ENCODE results near the gene ATG13.
"Not testable (repeated sequence)": the region's sequence is repeated elsewhere in the genome, so short reads cannot be mapped to it uniquely, and the experiment has no call there.

The ATG13 gene

DNA sequence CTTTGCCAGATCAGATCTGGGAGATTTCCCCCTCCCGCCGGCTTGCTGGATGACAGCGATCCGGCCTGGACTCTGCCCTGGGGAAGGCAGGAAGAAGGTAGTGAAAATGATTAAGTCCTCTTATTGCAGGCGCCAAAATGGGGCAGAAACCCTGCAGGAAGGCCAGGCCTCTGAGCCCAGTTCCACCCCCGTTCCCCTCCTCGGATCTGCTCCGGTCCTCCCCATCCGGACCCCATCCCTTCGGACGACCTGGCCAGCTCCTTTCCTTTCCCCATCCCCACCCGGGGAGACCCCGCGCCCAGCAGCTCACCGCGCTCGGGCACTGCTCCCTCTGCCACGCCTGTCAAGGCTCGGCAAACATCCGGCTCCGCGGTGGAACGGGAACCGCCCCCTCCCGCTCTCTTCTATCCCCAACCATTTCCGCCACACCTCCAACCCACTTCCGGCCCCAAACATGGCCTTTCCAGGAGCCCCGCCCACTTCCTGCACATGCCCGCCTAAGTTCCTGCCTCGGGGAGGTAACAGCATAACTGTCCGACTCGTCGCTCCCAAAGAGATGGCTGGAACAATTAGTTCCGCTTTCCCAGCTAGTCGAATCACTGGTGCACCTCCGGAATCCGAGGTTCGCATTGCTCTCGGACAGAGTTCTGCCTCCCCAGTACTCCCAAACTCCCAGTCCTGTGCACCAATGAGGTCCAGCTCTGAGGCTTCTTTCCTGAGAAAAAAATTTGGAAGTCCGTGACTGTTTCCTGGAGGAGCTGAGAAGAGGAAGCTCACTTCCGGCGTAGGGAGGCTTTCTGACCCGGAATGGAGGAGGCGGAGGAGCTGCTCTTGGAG lies 83.1 kb downstream of the ATG13 start, which contains the start of the genes ARHGAP1 and ZNF408:
Gene ARHGAP1, minus strand, starts transcription at position 379 of the 837 bp plus-strand sequence. CDS start 4,512 bp downstream, outside the sequence.
Gene ZNF408, plus strand, starts transcription at position 791 of the 837 bp plus-strand sequence. Its CDS starts 17 bp downstream, at position 808.
- peak; percentile 96 to 99 (median 98) for DNase-seq

GRCh38 chr11:46701078-46701654 lies 83.8 kb downstream of the ATG13 start:
- no peak for DNase-seq

GRCh38 chr11:46705070-46705688 lies 87.8 kb downstream of the ATG13 start:
- no peak for DNase-seq

DNA sequence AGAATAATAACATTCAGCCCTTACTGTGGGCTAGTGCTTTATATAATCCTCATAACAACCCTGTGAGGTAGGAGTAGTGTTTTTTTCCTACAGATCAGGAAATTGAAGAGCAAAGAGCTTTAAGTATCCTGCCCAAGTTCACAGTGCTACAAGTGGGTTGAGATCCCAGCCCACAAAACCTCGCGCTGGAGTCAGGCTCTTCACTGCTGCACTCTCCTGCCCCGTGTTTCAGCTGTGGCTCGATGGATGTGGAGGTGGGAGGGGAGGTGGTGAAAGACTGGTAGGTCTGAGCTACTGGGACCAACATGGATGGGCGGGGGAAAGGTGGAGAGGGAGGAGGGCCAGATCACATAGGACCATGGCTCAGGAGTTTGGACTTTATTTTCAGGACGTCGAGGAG lies 89.5 kb downstream of the ATG13 start:
- DNase-seq, result no peak

DNA sequence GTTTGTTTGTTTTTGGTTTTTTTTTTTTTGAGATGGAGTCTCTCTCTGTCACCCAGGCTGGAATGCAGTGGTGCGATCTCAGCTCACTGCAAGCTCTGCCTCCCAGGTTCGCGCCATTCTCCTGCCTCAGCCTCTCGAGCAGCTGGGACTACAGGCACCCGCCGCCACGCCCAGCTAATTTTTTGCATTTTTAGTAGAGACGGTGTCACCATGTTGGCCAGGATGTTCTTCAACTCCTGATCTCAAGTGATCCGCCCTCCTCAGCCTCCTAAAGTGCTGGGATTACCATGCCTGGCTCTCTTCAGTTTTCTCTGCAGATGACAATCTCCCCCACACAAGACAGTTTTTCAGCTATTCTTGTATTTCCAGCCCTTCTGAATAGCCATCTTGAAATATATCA lies 92.0 kb downstream of the ATG13 start:
- DNase-seq, result not testable (repeated sequence)

DNA sequence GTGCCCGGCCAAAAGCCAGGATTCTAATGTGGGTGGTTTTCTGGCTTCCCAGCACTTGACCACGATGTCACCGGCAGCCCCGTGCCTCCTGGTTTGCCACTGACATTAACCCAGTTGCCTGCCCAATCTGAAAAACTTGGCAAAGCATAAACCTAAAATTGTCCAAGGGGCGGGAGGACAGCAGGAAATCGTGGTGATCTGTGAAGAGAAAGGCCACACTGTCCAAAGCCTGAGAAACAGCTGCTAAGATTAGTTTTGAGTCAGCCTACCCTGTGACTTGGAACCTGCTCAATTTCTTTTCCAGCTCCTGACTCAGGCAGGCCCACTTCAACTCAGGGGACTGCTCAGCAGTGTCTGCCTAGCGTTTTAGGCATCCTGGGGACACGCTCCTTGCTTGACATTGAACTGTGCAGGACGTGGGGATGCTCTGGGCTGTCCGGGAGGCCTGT lies 93.5 kb downstream of the ATG13 start:
- no peak for DNase-seq

- DNase-seq, result no peak
Measured at GRCh38 chr11:46711303-46711702, 94.0 kb downstream of the ATG13 start.

DNA sequence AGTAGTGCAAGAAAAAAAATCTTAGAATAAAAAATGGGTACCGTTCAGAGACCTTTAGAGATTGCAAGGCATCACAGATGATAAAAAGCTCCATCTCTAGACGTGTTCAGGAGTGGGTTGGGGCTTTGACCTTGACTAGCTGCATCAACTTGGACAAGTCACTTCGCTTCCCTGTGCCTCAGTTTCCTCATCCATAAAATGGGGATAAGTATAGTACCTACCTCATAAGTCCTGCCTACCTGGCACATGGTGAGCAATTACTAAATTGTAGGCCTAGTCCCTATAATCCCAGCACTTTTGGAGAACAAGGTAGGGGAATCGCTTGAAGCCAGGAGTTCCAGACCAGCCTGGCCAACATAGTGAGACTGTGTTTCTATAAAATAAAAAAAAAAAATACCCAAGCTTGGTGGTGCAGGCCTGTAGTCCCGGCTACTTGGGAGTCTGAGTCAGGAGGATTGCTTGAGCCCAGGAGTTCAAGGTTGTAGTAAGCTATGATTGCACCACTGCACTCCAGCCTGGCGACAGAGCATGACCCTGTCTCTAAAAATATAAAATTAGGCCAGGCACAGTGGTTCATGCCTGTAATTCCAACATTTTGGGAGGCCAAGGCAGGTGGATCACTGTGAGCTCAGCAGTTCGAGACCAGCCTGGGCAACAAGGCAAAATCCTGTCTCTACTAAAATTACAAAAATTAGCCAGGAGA lies 95.7 kb downstream of the ATG13 start:
- DNase-seq, result no peak

DNA sequence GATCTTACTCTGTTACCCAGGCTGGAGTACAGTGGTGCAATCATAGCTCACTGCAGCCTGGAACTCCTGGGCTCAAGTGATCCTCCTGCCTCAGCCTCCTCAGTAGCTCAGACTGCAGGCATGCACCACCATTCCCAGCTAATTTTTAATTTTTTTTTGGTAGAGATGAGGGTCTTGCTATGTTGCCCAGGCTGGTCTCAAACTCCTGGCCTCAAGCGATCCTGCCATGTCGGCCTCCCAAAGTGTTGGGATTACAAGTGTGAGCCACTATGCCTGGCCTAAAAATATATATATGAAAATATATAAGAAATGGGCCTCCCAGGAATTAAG lies 100.4 kb downstream of the ATG13 start:
- not testable (repeated sequence) for DNase-seq

GRCh38 chr11:46718155-46719019 lies 101.0 kb downstream of the ATG13 start:
- DNase-seq, result no peak

DNA sequence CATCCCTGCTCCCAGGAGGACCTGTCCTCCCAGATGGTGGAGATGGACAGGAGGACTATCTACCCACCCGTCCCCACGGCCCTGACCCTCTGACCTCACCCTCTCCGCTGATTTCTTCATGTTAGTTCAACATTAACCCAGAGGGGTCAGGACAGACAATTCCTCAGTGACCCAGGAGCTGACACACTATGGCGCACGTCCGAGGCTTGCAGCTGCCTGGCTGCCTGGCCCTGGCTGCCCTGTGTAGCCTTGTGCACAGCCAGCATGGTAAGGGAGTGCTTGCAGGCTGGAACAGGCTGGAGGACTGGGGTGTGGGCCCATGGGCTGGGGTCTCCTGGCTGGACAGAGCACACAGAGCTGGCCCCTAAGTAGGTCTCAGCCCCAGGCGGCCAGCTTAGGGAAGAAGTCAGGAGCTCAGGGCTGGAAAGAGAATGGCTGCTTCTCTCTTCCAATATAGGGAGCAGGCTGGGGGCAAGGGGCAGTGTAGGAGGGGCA lies 101.7 kb downstream of the ATG13 start, which contains the start of gene F2:
Gene F2, plus strand, starts transcription at position 166 of the 495 bp plus-strand sequence. Its CDS starts 23 bp downstream, at position 189.
- no peak for DNase-seq

DNA sequence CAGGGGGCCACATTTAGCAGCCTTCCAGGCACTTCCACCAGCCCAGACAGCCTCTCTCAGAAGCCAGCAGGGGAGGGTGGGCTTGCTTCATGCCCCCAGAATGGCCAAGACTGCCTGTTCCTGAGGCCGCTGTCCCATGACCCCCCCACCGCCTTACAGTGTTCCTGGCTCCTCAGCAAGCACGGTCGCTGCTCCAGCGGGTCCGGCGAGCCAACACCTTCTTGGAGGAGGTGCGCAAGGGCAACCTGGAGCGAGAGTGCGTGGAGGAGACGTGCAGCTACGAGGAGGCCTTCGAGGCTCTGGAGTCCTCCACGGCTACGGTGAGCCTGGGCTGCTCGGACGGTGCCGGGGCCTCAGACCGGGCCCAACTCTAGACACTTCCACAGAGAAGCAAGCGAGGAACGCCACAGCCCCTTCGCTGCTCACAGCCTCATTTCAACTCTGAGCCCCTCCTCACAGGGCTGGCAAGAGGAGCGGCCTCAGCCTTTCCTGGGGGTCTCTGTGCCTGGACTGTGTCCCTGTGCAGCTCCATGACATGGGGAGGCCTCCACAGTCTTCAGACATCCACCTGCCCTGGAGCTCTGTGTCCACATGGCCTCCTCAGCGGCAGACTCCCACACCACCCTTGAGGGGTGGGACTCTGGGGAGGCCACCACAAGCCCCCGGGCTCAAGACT lies 102.3 kb downstream of the ATG13 start:
- DNase-seq, result no peak

DNA sequence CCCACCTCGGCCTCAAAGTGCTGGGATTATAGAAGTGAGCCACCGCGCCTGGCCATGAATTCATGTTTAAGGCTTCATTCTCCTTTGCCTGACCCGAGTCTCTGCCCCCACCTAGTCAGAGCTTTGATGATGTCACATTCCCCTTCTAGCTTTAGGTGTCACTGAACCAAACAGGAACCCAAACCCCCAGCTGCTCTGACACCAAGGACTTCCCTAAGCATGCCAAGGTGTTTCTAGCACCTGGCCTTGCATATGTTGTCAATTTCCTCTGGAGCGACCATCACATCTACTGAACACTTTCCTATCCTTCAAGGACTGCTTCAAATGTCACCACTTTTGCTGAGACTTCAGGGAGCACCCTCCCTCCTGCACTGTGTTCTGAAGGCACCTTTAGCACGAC lies 103.9 kb downstream of the ATG13 start:
- no peak for DNase-seq

GRCh38 chr11:46722566-46723358 lies 105.4 kb downstream of the ATG13 start:
- DNase-seq, result no peak

- no peak for DNase-seq
Measured at GRCh38 chr11:46723359-46723680, 106.0 kb downstream of the ATG13 start.

DNA sequence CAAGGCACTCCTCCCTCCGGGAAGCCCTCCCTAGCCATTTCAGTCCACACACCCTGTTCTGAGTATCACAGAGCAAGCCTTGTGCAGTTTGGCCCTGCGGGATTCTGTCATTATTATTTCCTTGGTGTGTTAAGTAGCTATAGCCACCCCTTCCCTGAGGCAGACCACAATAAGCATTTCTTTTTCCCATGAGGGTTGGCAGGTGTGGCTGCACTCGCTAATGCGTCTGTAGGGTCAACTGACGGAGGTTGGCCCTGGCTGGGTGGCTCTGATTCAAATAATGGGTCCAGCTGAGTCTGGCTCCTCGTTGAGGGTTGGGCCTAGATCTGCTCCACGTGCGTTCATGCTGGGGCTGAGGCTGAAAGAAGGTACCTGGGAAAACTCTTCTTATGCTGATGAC lies 106.7 kb downstream of the ATG13 start:
- DNase-seq, result no peak
